ENCODE measurements around the gene VPS13D.

GRCh38 chr1:12447849-12448312, 218.1 kb downstream of the VPS13D start:
- no peak for TF ChIP-seq CTCF (IDR thresholded peaks at IDR 0.05; ENCODE audit: low read length)
- TF ChIP-seq EZH2 (IDR thresholded peaks at IDR 0.05; ENCODE audit: borderline replicate concordance, low read length), result no peak
